Measurements from ENCODE around the gene PODN. TPM values are rescaled to one million over a fixed set of nuclear protein-coding genes. Genes with fewer than 3 reads are reported as not detected.

PODN gene
- total and polyA plus RNA-seq, 8 donors: 8.3 to 356 (median 33.5) TPM

DNA sequence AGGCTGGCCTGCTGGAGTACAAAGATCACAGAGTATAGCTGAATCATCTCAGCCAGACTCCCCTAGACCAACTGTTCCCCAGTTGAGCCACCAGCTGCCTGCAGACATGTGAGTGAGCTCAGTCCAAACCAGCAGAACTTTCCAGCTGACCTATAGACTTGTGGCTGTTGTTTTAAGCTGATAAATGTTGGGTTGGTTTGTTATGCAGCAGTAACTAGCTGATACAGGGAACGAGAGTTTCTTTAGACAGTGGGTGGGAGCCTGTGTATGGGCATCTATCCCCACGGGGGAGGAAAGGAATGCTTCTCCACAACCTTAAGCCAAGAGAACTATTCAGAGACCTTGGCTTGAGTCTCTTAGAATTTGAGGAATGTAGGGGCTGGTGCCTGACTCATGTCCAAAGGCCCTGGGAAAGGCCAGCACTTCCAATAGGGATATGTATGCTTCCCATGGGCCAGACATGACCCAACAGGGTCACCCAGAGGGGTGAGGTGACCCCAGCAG lies 50.3 kb downstream of the PODN start:
- Histone ChIP-seq H3K27me3 (no peaks in the 10 kb centered on the region), H3K4me3 (no peak overlapping the region), H3K9me3 (peaks cover 0 to 6% (median 0%) of the 10 kb centered on the region in 4 donors), H3K4me1 (peaks cover 54 to 75% (median 62%) of the 10 kb centered on the region in 4 donors), H3K27ac (peak overlapping the region in 1 of 5 donors; percentile 52), H3K36me3 (no peaks in the 10 kb centered on the region)
- 51 to 79% (median 61%) methylated on average over 2 of the region's 2 CpGs for WGBS, 5 donors
- no peak for DNase-seq
- no peak for TF ChIP-seq EP300 (IDR thresholded peaks at IDR 0.05)
- no peak for TF ChIP-seq POLR2A (IDR thresholded peaks at IDR 0.05)
- TF ChIP-seq POLR2AphosphoS5 (IDR thresholded peaks at IDR 0.05): no peak
- TF ChIP-seq, protein P1, sequence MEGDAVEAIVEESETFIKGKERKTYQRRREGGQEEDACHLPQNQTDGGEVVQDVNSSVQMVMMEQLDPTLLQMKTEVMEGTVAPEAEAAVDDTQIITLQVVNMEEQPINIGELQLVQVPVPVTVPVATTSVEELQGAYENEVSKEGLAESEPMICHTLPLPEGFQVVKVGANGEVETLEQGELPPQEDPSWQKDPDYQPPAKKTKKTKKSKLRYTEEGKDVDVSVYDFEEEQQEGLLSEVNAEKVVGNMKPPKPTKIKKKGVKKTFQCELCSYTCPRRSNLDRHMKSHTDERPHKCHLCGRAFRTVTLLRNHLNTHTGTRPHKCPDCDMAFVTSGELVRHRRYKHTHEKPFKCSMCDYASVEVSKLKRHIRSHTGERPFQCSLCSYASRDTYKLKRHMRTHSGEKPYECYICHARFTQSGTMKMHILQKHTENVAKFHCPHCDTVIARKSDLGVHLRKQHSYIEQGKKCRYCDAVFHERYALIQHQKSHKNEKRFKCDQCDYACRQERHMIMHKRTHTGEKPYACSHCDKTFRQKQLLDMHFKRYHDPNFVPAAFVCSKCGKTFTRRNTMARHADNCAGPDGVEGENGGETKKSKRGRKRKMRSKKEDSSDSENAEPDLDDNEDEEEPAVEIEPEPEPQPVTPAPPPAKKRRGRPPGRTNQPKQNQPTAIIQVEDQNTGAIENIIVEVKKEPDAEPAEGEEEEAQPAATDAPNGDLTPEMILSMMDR (IDR thresholded peaks at IDR 0.05): no peak
- intact Hi-C loops (cut with DNase I; ENCODE audit: low total_unique reads): no loop called here

GRCh38 chr1:53112861-53113260 lies 50.8 kb downstream of the PODN start:
- TF ChIP-seq, protein P1 (IDR thresholded peaks at IDR 0.05): no peak
- no peak for TF ChIP-seq EP300 (IDR thresholded peaks at IDR 0.05)
- TF ChIP-seq POLR2A (IDR thresholded peaks at IDR 0.05): no peak
- TF ChIP-seq POLR2AphosphoS5 (IDR thresholded peaks at IDR 0.05): no peak
- no peak overlapping the region for H3K4me3 ChIP-seq
- no peak for DNase-seq
- H3K27ac ChIP-seq: no peak overlapping the region
- no peaks in the 10 kb centered on the region for H3K36me3 ChIP-seq
- peaks cover 54 to 70% (median 60%) of the 10 kb centered on the region in 4 donors for H3K4me1 ChIP-seq
- 79 to 93% (median 89%) methylated on average over 4 of the region's 4 CpGs for WGBS, 5 donors
- intact Hi-C loops (cut with DNase I; ENCODE audit: low total_unique reads): no loop called here
- H3K27me3 ChIP-seq: no peaks in the 10 kb centered on the region
- peaks cover 0 to 6% (median 0%) of the 10 kb centered on the region in 4 donors for H3K9me3 ChIP-seq

DNA sequence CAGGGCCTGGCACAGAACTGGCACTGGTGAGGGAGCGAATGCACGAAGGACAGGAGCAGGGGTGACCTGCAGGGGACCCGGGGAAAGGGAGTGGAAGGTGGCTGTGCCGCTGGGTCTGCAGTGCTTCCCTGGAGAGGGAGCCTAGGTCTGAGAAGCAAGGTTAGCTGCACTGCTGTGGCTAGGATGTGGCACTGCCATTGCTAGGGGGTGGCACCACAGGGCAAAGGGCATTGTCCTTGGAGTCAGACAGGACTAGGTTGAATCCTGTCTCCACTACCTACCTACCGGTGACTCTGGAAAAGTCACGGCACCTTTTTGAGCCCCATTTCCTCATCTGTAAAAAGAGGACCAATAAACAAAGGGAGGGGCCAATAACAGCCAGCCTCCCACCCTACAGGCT lies 52.1 kb downstream of the PODN start:
- intact Hi-C loops (cut with DNase I; ENCODE audit: low total_unique reads): no loop called here
- Histone ChIP-seq H3K4me3 (no peak overlapping the region), H3K36me3 (no peaks in the 10 kb centered on the region), H3K27ac (no peak overlapping the region), H3K9me3 (peaks cover 0 to 6% (median 0%) of the 10 kb centered on the region in 4 donors), H3K4me1 (peaks cover 42 to 57% (median 47%) of the 10 kb centered on the region in 4 donors), H3K27me3 (no peaks in the 10 kb centered on the region)
- WGBS, 5 donors: 94 to 99% (median 94%) methylated on average over 6 of the region's 6 CpGs
- TF ChIP-seq, protein P1 (IDR thresholded peaks at IDR 0.05): no peak
- no peak for TF ChIP-seq EP300 (IDR thresholded peaks at IDR 0.05)
- TF ChIP-seq POLR2A (IDR thresholded peaks at IDR 0.05): no peak
- no peak for TF ChIP-seq POLR2AphosphoS5 (IDR thresholded peaks at IDR 0.05)
- no peak for DNase-seq

DNA sequence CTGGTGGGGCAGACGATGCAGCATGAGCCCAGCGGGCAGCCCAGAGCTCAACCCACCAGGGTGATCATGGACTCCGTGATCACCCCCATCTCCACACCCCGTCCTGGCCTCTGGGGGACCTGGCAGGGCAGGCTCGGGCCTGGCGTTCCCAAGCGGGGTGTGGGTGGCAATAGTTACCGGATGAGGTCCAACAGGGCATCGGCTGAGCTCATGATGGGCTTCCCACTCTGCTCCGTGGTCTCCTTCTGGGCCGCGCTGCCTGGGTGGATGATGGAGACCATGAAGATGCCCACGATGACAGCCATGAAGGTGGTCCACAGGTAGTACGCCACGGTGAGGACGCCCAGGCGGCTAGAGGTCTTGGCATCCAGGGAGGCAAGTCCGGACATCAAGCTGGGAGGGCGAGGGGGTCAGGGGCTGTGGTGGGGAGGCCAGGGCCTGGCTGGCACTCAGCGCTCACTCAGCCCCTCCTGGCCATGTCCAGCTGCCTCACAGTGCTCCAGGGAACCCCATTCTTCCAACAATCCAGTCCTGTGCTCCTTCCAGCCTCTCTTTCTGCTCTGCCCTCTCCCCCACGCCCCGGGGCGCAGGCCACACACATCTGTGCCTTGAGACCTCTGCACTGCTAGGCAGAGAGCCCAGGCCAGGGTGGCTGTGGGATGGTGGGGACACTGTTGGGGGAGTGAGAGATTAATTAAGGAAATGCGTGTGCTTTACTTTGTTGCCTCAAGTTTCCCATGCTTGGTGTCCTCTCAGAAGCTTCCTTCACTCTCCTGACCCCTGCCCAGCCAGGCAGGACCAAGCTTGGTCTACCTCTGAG lies 52.8 kb downstream of the PODN start:
- H3K27me3 ChIP-seq: no peaks in the 10 kb centered on the region
- H3K4me1 ChIP-seq: peaks cover 35 to 50% (median 40%) of the 10 kb centered on the region in 4 donors
- H3K36me3 ChIP-seq: no peaks in the 10 kb centered on the region
- TF ChIP-seq POLR2A (IDR thresholded peaks at IDR 0.05) (no peak), POLR2AphosphoS5 (IDR thresholded peaks at IDR 0.05) (no peak), EP300 (IDR thresholded peaks at IDR 0.05) (no peak)
- TF ChIP-seq, protein P1 (IDR thresholded peaks at IDR 0.05): no peak
- peak overlapping the region in 1 of 5 donors; percentile 15 for H3K27ac ChIP-seq
- intact Hi-C loops (cut with DNase I; ENCODE audit: low total_unique reads): no loop called here
- WGBS, 5 donors: 87 to 96% (median 91%) methylated on average over 11 to 24 of the region's 24 CpGs
- DNase-seq: no peak
- H3K9me3 ChIP-seq: peaks cover 0 to 6% (median 0%) of the 10 kb centered on the region in 4 donors
- no peak overlapping the region for H3K4me3 ChIP-seq

All from stomach (tissue), 9 donors.